GM12874 (cell line): Measurements from ENCODE around the gene CCDC185.

Source experiments
- CTCF ChIP-seq: IDR thresholded peaks from 2 replicates; pipeline ENCODE4 v1.5.1; 2011; ENCODE audit warnings: low read depth, mild to moderate bottlenecking, control low read depth, low read length, moderate library complexity; ENCODE audit not compliant: insufficient read depth

Gene CCDC185

GRCh38 chr1:223394706-223395105 is 1.5 kb downstream of the CCDC185 start:
- TF ChIP-seq CTCF, result no peak

- TF ChIP-seq CTCF, result no peak
Measured at GRCh38 chr1:223401873-223402789, 8.9 kb downstream of the CCDC185 start.

- no peak for TF ChIP-seq CTCF
Measured at GRCh38 chr1:223402790-223403142, 9.6 kb downstream of the CCDC185 start.

- no peak for TF ChIP-seq CTCF
Measured at GRCh38 chr1:223403184-223403815, 10.1 kb downstream of the CCDC185 start.

GRCh38 chr1:223405507-223405906 is 12.3 kb downstream of the CCDC185 start:
- TF ChIP-seq CTCF, result no peak

GRCh38 chr1:223410036-223410435 is 16.8 kb downstream of the CCDC185 start:
- no peak for TF ChIP-seq CTCF

GRCh38 chr1:223411309-223411708 is 18.1 kb downstream of the CCDC185 start:
- no peak for TF ChIP-seq CTCF
